RKO (cell line): ENCODE results near the gene RBM38.

ENCODE experiments used
- DNase-seq: peaks from one replicate; pipeline ENCODE4 v3.0.0-alpha.2; 2016; ENCODE audit warnings: low spot score

Gene RBM38

DNA sequence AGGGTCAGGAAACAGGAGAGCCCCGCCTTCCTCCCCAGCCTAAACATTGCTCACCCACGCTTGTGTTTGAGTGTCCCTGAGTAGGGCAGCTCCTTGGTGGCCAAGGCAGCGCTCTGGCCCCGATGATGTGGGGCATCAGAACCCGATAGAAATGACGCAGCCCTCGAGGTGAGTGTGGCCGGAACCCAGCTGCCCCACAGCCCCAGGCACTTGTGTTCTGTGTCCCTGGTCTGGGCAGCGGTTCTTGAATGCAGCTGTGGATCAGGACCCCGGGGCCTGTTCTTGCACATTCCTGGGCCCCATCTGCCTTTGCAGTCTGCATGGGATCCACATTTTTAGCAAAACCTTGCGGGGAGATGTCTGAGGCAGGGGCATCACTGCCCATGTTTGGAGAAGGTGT, 12.8 kb downstream of the RBM38 start:
- DNase-seq = no peak

DNA sequence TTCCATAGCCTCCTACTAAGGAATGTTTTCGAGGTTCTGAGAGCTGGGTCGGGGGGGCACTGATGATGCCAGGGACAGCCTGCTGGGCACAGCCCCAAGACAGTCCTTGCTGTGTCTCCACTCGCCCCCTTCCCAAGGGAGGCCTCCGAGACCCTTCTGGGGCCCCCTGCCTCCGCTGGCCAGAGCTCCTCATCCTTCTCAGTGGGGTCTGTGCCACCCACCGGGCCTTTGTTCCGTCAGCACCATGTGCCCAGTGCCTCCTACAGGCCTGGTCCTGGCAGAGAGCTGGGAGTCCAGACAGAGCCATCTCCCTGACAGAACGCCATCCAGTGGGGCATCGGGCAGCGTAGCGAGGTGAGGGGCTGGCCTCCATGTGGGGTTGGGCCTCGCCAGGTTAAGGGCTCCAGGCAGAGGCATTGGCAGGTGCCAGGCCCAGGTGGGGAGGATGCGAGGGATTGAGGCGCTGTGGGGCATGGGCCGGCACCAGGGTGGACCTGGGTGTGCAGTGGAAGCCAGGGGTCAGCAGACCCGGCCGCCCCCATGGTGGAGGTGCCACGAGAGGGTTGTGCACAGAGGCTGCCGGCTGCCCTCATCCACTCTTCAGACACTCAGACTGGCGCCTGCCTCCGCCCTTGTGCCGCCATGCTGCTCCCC, 13.3 kb downstream of the RBM38 start:
- DNase-seq = no peak

DNA sequence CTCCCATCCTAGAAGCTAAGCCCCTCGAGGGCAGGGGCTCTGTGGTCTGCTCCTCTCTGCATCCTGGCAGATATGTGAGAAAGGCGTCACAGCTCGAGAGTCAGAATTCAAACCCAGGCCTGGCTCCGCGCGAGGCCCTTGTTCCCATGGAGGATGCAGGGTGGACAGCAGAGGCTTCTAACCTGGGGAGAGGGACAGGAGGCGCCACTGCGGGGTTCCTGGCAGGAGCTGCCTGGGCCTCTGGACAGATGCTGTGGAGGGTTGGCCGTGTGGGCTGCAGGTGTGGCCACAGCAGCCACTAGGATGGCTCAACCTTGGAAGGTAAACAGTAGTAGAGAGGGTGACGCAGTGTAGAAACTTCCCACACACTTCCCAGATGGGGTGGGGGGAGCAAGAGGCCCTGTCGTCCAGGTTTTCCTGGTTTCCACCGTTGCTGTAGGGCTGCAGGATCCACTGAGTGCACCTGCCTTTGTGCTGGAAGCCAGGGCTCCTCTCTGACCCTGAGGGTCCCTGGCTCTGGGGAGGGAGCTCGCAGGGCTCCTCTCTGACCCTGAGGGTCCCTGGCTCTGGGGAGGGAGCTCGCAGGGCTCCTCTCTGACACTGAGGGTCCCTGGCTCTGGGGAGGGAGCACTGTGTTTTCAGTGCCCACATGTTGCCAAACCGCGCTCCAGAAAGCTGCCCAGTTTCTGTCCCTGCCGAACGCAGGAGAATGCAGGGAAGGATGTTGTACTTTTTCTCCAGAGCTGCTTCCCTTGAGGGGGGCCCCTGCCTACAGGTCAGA, 14.2 kb downstream of the RBM38 start:
- DNase-seq = no peak

DNA sequence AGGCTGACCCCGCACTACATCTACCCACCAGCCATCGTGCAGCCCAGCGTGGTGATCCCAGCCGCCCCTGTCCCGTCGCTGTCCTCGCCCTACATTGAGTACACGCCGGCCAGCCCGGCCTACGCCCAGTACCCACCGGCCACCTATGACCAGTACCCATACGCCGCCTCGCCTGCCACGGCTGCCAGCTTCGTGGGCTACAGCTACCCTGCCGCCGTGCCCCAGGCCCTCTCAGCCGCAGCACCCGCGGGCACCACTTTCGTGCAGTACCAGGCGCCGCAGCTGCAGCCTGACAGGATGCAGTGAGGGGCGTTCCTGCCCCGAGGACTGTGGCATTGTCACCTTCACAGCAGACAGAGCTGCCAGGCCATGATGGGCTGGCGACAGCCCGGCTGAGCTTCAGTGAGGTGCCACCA, 16.4 kb downstream of the RBM38 start:
- no peak for DNase-seq

DNA sequence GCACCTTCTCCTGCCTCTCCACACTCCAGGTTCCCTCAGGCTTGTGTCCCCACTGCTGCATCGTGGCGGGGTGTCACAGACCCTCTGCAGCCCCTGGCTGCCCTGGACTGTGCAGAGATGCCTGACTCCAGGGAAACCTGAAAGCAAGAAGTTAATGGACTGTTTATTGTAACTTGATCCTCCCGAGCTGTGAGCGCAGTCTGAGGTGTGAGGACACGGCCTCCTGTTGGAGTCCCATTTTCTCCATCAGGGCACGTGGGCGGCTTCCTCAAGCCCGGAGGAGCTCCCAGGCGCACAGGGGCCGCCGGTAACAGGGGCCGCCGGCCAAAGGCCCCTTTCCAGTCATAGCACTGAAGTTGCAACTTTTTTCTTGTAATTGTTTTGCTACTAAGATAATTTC, 16.9 kb downstream of the RBM38 start:
- DNase-seq = no peak

DNA sequence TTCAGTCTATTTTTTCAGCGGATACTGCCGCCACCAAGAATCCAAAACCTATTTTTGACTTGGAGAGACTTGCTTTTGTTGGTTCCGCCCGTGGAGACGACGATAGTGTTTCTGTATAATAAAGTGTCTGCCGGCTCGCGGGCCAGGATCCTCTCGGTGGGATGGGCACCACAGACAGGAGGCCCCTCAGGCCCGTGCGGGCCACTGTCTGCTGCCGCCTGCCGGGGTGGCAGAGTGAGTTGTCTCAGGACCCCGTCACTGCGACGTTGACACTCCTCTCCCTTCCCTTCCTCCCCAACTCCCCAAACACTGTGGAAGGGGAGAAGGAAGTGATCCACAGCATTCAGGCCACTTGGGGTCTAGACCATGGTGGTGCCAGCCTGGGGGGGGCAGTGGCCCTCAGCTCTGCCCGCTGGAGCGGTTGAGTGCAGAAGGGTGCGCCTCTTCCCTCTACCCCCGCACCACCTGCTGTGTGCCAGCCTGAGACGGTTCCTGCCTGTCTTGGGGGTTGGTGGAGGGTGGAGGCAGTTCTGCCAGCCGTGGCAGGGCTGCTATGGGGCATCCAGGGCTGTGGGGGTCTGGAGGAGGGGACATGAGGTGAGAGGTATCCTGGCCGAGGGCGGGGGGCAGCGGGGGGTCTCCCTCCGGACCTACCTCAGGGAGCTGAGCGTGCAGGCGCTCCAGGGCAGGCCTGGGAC, 17.5 kb downstream of the RBM38 start:
- no peak for DNase-seq

DNA sequence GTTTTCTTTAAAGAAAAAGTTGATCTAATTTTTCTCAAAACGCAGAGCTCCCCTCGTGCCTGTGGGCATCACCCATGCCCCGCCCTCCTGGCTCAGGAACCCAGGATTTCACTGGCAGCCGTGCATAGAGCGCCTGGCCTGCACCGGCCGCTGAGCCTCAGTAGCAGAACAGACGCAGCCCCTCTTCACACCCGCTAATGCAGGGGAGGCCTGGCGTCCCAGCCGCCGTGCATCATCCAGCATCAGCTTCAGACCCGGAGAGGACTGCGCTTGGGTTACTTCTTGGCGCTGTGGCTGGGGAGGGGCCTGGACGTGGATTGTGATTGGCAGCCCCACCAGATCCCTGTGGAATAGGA, 18.1 kb downstream of the RBM38 start:
- no peak for DNase-seq

DNA sequence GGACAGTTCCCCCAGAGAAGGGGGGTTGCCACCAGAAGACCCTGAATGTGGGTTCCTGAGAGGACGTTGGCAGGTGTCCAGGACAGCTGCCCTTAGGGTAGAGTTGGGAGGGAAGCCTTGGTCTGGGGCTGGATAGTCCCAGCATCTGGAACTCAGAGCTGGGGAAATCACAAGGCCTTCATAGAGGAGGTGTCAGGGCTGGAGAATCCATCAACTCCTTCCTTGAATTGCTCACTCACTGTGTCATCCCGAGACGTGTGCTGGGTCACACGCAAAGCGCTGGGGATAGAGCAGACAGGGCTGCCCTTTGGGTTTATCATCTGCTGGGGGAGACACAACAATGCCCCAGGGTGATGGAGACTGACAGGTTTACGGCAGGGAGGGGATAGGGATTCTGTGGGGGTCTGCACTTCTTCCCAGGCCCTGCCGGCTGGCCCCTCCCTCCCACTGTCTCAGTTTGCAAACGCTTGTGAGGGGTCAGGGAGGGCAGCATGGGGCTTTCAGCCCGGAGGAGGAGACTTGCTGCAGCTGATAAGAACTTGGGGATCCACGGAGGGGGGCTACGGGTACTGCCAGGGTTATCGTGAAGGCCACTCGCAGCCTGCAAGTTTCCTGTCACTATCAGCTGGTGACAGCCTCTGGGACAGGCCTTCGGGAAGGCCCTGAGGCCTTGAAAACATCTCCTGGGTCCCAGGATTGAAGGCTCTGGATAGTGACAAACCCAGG, 18.6 kb downstream of the RBM38 start:
- peak; percentile 34 for DNase-seq

DNA sequence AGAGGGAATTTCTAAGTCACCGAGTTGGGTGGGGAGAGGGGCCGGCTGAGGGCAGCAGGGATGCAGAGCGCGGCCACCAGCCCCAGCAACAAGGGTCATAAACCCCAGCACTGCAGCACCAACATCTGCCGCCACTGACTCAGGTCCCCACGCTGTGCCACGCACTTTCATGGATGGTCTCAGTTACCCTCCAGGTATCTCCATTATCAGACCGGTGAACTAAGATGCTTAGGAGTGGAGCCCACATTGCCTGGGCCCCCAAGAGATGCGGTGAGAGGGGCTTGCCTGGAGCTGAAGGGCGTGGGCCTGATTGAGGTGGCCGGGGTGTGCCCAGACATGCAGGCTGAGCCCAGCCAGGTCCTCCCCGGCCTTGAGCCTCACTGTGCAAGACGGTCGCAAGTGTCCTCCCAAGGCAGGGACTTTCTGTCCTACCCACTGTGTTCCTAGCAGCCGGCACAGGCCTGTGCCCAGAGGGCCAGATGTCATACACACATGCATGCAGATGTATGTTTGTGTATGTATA, 19.3 kb downstream of the RBM38 start:
- DNase-seq = no peak

DNA sequence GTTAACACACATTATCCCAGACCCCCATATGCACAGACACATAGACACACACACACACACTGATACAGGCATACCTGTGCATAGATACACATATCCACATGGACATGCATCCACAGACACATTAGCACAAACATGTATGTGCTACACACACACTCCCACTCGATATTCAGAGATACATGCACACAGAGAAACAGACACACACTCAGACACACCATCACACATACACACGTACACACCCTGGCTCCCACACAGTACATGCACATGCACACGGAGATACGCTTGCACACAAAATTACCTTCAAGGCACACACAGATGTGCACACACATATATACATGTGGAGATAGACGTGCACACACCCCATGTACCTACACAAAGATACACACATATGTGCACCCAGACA, 19.7 kb downstream of the RBM38 start:
- DNase-seq = no peak

DNA sequence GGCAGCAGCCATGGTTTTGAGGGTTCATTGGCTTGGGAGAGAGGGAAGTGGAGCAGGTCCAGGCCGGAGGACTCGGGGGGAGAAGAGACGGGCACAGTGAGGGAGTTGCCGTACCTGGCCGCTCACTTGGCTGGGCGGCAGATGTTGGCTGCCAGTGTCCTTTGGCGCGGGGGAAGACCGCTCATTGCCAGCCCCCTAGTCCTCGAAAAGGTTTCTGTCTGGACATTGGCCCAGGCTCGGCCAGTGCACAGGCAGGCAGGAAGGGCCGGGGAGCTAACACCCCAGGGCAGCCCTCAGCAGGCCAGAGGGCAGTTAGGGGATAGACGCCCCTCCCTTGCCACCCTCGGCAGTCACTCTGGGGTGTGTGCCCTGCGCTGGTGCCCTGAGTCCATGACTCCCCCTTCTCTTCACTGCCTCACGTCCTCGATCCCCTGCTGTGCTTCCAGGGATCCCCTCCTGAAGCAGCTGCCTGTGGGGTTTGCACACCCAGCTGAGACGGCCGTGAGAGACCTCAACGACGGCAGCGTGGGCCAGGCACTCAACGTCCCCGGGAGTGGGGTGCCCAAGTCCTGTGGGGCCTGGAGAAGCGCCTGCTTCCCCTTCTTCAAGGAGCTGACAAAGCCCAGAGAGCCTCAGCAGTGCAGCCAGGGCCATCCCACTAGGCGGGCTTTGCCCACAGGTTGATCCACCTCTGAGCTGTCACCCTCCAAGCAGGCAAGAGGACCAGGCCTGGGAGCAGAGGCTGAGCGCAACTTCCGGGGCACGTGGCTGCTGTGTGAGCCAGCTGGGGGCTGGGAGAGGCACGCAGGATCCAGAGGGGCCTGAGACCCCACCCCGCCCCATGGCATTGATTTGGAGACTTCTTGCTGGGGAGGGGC, 20.4 kb downstream of the RBM38 start:
- DNase-seq = no peak

DNA sequence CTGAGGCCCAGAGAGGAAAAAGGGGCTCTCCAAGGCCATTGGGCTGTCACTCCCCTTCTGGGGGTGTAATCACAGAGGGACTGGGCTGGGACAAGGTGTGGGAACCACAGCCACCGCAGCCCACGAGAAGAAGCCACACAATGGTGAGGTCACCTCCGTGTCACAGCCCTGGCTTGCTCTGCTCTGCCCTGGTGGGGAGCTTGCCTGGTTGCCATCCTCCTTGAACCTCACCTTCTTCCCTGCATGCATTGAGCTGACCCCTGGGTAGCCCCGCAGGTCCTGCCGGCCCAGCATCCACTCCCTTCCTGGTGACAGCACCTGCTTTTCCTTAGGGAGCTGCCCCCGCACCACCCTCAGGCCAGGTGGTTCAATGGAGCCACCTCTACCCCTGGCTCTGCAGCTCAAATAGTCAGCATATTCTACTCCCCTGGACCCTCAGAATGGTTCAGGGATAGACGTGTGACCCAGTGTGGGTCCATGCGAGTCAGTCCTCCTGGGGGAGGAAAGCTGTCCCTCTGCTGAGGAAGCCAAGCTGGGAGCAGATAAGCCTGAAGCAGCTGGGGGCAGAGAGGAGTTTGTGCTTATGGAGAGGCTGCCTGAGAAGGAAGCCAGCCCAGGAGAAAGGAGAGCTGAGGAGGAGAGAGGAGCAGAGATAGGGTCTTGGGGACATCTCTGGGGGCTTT, 21.3 kb downstream of the RBM38 start:
- no peak for DNase-seq

DNA sequence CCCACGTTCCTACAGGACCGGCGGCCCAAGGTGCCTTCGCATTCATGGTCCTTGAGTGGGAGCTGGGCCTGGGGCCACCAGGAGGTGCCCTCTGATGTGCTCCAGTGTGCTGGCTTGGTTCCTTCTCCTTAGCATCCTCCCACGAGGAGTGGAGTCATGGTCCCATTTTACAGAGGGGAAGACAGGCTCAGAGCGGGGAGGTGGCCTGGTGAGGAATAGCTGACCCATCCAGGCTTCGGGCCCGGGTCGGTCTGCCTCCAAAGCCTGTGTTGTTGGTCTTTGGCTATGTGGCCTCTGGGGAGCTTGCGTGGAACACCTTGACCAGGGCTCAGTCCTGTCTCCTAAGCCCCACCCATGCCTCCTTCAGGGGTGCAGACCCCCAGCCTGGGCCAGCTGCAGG, 22.8 kb downstream of the RBM38 start:
- DNase-seq = no peak

DNA sequence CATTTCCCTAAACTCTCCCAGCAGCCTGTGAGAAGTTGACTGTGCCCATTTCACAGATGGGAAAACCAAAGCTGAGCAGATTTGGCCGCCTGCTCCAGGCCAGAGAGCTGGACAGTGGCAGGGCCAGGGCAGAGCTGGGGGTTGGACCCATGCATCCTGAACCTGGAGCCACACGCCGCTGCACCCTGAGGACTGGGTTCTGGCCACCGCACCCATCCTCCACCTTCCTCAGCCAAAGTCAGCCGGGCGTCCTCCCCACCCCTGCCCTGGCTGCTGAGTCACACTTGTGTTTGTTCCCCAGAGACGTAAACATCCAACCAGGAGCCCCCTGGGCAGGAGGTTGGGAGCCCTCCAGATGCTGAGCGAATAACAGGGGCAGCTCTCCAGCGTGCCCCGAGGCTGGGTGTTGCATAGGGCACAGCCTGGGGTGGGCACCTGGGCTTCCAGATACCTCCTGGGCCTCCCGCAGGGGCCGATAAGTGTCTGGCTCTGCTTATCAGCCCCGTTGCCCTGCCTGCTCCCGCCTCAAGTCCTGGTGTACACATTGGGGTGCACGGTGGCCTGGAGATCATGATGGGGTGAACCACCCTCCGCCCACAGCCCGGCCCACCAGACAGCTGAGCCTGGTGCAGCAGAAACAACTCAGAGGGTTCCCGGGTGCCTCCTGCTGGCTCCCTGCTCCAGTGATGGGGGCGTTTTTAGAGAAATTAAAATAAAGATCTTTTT, 23.8 kb downstream of the RBM38 start:
- DNase-seq = no peak

DNA sequence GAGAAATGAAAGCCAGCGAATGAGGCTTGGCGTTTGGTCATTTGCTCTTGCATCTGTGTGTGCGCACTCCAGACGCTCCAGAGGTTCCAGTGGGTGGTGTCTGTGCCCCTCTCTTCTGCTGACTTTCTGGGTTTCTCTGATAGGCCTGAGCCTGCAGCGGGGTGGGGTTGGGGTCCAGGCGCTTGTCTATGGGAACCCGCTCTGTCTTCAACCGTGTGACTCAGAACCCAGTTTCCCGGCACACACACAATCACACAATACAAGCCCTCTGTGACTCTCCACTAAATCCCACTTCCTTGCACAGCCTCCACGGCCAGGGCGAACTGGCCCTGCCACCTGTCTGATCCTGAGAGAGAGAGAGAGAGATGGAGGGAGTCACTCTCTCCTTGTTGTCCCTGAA, 24.6 kb downstream of the RBM38 start:
- no peak for DNase-seq

DNA sequence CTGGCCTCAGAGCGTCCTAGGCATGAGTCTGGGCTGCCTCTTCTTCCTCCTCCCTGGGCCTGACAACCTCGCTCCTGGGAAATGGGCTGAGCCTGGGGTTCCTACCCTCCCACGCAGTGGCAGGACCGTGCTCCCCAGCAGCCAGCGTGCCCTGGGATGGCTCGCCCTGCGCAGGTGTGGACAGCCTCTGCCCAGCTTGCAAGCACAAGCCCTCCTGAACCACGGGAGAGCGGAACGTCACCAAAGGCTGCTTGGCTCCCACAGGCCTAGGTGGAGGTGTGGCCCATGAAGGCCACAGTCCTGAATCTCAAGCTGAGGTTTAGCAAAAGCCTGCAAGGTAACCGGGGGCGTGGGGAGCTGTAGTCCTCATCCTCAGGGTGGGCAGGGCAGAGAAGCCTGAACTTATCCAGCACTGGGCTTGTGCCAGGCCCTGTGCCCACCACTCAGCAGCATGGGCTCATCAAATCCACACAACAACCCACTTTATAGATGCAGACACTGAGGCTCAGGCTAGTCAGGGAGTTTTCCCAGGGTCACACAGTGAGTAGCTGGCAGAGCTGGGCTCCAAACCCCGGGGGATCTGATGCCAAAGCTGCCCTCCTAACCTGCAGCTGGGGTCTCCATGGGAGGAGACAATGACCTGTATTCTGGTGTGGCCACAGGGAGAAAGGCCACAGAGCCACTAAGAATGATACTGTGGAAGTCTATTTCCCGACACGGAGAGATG, 25.3 kb downstream of the RBM38 start:
- DNase-seq = no peak

DNA sequence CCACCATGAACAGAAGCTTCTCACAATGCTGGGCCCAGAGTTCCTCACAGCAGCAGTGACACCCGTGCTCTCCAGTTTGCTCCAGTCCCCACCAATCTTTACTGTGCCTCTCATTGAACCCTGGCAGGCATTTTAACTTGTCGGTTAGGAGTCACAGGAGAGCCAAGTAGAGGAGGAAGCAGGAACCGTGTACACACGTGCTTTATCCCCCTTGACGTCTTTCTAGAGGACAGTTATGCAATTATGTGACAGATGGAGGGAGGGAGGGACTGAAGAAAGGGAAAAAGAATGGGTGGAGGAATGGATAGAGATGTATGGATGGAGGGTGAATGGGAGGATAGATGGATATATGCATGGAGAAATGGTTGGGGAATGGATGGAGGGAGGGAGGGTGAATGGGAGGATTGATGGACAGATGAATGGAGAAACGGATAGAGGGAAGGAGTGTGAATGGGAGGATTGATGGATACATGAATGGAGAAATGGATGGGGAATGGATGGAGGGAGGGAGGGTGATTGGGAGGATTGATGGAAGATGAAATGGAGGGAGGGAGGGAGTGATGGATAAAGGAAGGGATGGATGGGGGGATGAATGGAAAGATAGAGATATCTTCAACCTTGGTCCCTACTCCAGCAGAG, 26.0 kb downstream of the RBM38 start:
- no peak for DNase-seq

DNA sequence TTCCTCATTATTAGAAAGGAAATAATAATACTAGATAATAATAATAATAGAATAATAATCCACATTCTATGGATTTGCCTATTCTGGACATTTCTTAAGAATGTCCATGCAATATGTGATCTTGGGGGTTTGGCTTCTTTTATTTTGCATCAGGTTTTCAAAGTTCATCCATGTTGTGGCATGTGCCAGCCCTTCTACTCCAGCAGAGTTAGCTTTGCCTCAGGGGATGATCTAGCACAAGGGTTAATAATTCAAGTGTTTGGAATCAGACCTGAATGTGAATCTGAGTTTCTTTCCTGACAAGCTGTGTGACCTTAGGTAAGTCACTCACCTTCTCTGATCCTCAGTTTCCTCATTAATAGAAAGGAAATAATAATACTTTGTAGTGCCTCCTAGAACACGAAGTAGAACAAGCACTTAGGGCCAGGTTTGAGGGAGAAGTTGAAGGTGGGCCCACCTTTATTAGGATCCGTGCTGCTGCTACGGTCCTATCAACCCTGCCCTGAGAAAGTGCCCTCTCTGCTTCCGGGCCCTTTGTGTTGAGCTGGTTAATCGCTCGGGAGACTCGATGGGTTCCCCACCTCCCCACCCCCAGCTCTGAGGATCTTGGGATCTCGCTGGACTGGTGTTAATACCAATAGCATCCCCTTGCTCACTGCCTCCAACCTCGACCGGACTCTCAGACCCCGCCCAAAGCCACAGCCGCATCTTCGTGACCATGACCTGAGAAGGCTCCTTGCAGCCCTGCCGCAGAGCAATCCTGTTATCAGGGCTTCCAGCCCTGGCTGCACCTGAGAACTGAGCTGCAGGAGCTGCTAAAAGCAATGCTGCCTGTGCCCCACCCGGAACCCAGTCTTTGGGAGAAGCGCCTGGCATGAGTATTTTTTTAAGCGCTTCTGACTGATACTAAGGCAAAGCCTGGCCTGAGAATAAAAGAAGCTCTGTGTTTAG, 26.9 kb downstream of the RBM38 start:
- no peak for DNase-seq
